Heart right ventricle (tissue), 16 donors: ENCODE data around the gene FCMR. TPM values are rescaled to one million over a fixed set of nuclear protein-coding genes. Genes with fewer than 3 reads are reported as not detected.

Experiments used
- ATAC-seq, 8 donors: fragments of 200-7000 bp; cut with Tn5 transposase; one replicate each; pipeline ENCODE4 v1.9.1; 2020; ENCODE audit warnings: mild to moderate bottlenecking in 8 of 8, moderate library complexity in 8 of 8, moderate number of reproducible peaks in 1 of 8
- DNase-seq, 2 donors: peaks; one replicate each; pipeline ENCODE4 v3.0.0-alpha.2; 2020
- H3K27ac ChIP-seq, 10 donors: fragments of 200-600 bp; sonication (generic) in 2 of 10; one replicate each; pipeline versions ENCODE4 v1.5.0 to v1.8.0; 2020 to 2022; ENCODE audit warnings: mild to moderate bottlenecking in 3 of 10
- H3K27me3 ChIP-seq, 7 donors: fragments of 200-600 bp; one replicate each; pipeline ENCODE4 v1.8.0; 2021 to 2022; ENCODE audit warnings: mild to moderate bottlenecking in 2 of 7
- H3K36me3 ChIP-seq, 9 donors: fragments of 200-600 bp; sonication (generic) in 1 of 9; one replicate each; pipeline versions ENCODE4 v1.5.0 to v1.8.0; 2020 to 2022; ENCODE audit warnings: mild to moderate bottlenecking in 2 of 9
- H3K4me1 ChIP-seq, 9 donors: fragments of 200-600 bp; sonication (generic) in 1 of 9; one replicate each; pipeline versions ENCODE4 v1.5.0 to v1.8.0; 2020 to 2022; ENCODE audit warnings: mild to moderate bottlenecking in 4 of 9
- H3K4me3 ChIP-seq, 10 donors: fragments of 200-600 bp; sonication (generic) in 2 of 10; one replicate each; pipeline versions ENCODE4 v1.5.0 to v1.8.0; 2020 to 2022; ENCODE audit warnings: mild to moderate bottlenecking in 7 of 10, moderate library complexity in 2 of 10
- H3K9me3 ChIP-seq, 11 donors: fragments of 200-600 bp in 10 of 11; sonication (generic) in 2 of 11; one replicate each; pipeline versions ENCODE4 v1.5.0 to v1.8.0; 2013 to 2022; ENCODE audit warnings: mild to moderate bottlenecking in 2 of 11, control low read depth in 1 of 11, moderate library complexity in 1 of 11
- CTCF ChIP-seq, 9 donors: fragments of 200-600 bp; sonication (generic) in 2 of 9; IDR thresholded peaks; one replicate each; pipeline versions ENCODE4 v1.5.0 to v1.8.0; 2021 to 2022; ENCODE audit warnings: antibody characterized with exemption in 9 of 9, mild to moderate bottlenecking in 5 of 9, moderate library complexity in 1 of 9
- WGBS, 2 donors: extraction: QIAGEN DNeasy Blood & Tissue Kit; methylation state at CpG; one replicate each; pipeline ENCODE4 v1.1.7; 2013; ENCODE audit warnings: inconsistent platforms in 1 of 2; 5-methylcytosine and 5-hydroxymethylcytosine counted together
- intact Hi-C, 10 donors: fragments of 100-400 bp; cut with DNase I; formaldehyde crosslinking; loops; one replicate each; pipeline versions ENCODE4 v1.11.1 to v1.14.2; 2022
- polyA plus RNA-seq, 2 donors: library from polyadenylated mRNA; stranded (reverse); fragments of 200-250 nt; gene quantifications; one replicate each; pipeline ENCODE4 v1.2.3, GENCODE V29; 2013
- total RNA-seq, 10 donors: library from RNA; stranded (reverse); fragmentation: NEBNext Ultra II Directional in 3 of 10; extraction: Animal tissue kit (Norgen Biotek cat#: 25700) in 3 of 10; gene quantifications; one replicate each; pipeline versions ENCODE4 v1.2.1 to v1.2.4, GENCODE V29; 2021 to 2023
- donor health status: Arrhythmogenic right ventricular cardiomyopathy.
- donor health status: ischemic (EF 13 %, LVEDD 7.1; RV severe dilation, severe dysfunction).
- donor health status: healthy with polysubstance abuse.
- donor health status: DM: no; HTN: yes; CAD: no.
- donor health status: DM: no; HTN: no; CAD: no.
- donor health status: ischemic (EF 25% LVEDD 6.9; RV normal size, moderate dysfunction).
- donor health status: ischemic (EF 25% LVEDD 5.7; RV mildly dilated, moderate dysfunction).
- donor health status: healthy.
- donor health status: DM: yes; HTN: yes; CAD: no.
- donor health status: Ischemic cardiomyopathy.
- donor health status: ischemic (EF 35%, LVEDD 5.7; RV mildly dilated, moderate dysfunction).
- donor health status: nonischemic (EF 11% LVEDD 7.7; RV severe dilation, severe dysfunction).
- donor health status: DM: yes; HTN: yes; CAD: no.
- donor health status: PGD.
- donor health status: ischemic (EF 29% LVEDD 5.4; RV normal size, mild dysfunction).
- donor health status: nonischemic (EF 23%, LVEDD 6.1; RV moderate dilation, normal function).

Gene FCMR
- total and polyA plus RNA-seq, 12 donors: 0.37 to 13.4 (median 3.5) TPM

- WGBS, 2 donors: 84 to 91% methylated on average over 9 of the region's 9 CpGs
- H3K36me3 ChIP-seq: no peaks in the 10 kb centered on the region
- peaks cover 0 to 39% (median 12%) of the 10 kb centered on the region in 7 donors for H3K27me3 ChIP-seq
- H3K27ac ChIP-seq: no peak overlapping the region
- no peak overlapping the region for H3K4me3 ChIP-seq
- ATAC-seq (no peak), DNase-seq (no peak)
- intact Hi-C loops: no loop called here
- H3K9me3 ChIP-seq: no peaks in the 10 kb centered on the region
- no peaks in the 10 kb centered on the region for H3K4me1 ChIP-seq
- no peak for TF ChIP-seq CTCF (IDR thresholded peaks at IDR 0.05)
Observed at GRCh38 chr1:206939841-206940587, 18.3 kb upstream of the FCMR start.

GRCh38 chr1:206939131-206939530 lies 17.4 kb upstream of the FCMR start:
- no peak for DNase-seq
- Histone ChIP-seq H3K36me3 (no peaks in the 10 kb centered on the region), H3K27me3 (peaks cover 0 to 31% (median 3%) of the 10 kb centered on the region in 7 donors), H3K9me3 (no peaks in the 10 kb centered on the region), H3K4me3 (no peak overlapping the region), H3K4me1 (no peaks in the 10 kb centered on the region), H3K27ac (no peak overlapping the region)
- intact Hi-C loops: no loop called here
- no peak for TF ChIP-seq CTCF (IDR thresholded peaks at IDR 0.05)
- 90 to 93% methylated on average over 13 of the region's 13 CpGs for WGBS, 2 donors
- no peak for ATAC-seq

- Histone ChIP-seq H3K27ac (no peak overlapping the region), H3K9me3 (no peaks in the 10 kb centered on the region), H3K4me1 (no peaks in the 10 kb centered on the region), H3K4me3 (no peak overlapping the region), H3K36me3 (no peaks in the 10 kb centered on the region), H3K27me3 (peaks cover 0 to 20% (median 0%) of the 10 kb centered on the region in 7 donors)
- peak in 2 of 8 donors; percentile 33 to 54 for ATAC-seq
- intact Hi-C loops: no loop called here
- no peak for DNase-seq
- 88 to 93% methylated on average over 6 of the region's 6 CpGs for WGBS, 2 donors
- TF ChIP-seq CTCF (IDR thresholded peaks at IDR 0.05): no peak
Observed at GRCh38 chr1:206937425-206937824, 15.7 kb upstream of the FCMR start.

GRCh38 chr1:206935491-206936067 lies 13.8 kb upstream of the FCMR start:
- Histone ChIP-seq H3K4me3 (no peak overlapping the region), H3K27me3 (peaks cover 0 to 12% (median 0%) of the 10 kb centered on the region in 7 donors), H3K4me1 (peaks cover 0 to 4% (median 0%) of the 10 kb centered on the region in 9 donors), H3K9me3 (no peaks in the 10 kb centered on the region), H3K36me3 (no peaks in the 10 kb centered on the region), H3K27ac (no peak overlapping the region)
- DNase-seq (peak in 1 of 2 donors; percentile 38), ATAC-seq (peak in 2 of 8 donors; percentile 19 to 51)
- intact Hi-C loops: no loop called here
- WGBS, 2 donors: 62 to 65% methylated on average over 19 of the region's 19 CpGs
- TF ChIP-seq CTCF (IDR thresholded peaks at IDR 0.05): peak in 8 of 9 donors; percentile 17 to 63 (median 42)
